Activated T-cell treated with anti-CD3 and anti-CD28 coated beads, Interleukin-2, amount 50 U/mL, for 1 hour (primary cell): ENCODE measurements around the gene ZGPAT.

Source experiments
- DNase-seq: peaks from one replicate; pipeline ENCODE4 v3.0.0-alpha.2; 2020

The ZGPAT gene

DNA sequence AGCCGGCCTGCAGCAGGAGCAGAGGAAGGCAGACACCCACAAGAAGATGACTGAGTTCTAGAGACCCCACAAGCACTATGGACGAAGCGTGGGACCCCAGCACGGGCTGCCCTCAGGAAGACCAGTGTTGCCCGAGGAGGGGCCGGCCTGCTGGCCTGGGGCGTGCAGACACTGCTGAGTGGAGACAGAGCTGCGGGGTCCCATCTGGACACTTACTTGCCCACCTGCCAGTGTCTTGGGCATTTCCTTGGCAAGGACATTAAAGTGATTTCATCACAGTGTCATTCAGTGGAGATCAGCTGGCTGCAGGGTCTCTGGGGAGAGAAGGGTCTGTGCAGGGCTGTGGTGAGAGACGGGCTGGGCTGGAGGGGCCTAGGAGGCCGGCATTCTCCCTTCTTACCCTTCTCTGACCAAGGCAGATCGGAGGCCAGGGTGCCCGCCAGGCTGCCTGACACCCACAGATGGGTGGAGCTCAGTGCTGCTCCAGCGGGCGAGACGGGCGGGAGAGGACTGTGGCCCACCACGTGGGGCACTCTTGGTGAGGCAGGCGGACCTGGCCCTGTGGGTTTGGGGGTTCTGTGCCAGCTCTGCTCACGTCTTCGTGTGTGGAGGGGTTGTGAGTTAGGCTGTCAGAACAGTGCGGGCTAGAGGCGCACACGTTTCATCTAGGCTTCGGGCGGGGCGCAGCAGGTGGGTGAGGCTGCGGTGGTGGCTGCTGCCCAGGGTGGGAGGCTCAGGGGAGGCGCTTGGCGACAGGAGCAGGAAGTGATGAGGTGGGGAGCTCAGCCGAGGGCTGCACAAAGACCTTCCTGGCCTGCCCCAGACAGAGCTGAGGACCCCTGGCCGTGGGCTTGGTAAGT, 28.2 kb downstream of the ZGPAT start, which contains the start of gene LIME1:
Gene LIME1, plus strand, starts transcription at position 806 of the 860 bp plus-strand sequence. CDS start 886 bp downstream, outside the sequence.
- DNase-seq, result peak; percentile 80

- DNase-seq, result peak; percentile 78
Observed at GRCh38 chr20:63736893-63737694, 29.3 kb downstream of the ZGPAT start.

- no peak for DNase-seq
Observed at GRCh38 chr20:63737695-63737944, 29.8 kb downstream of the ZGPAT start.

GRCh38 chr20:63737945-63738686, 30.3 kb downstream of the ZGPAT start:
- peak; percentile 57 for DNase-seq

GRCh38 chr20:63738687-63739129, 30.9 kb downstream of the ZGPAT start:
- DNase-seq, result peak; percentile 54

DNA sequence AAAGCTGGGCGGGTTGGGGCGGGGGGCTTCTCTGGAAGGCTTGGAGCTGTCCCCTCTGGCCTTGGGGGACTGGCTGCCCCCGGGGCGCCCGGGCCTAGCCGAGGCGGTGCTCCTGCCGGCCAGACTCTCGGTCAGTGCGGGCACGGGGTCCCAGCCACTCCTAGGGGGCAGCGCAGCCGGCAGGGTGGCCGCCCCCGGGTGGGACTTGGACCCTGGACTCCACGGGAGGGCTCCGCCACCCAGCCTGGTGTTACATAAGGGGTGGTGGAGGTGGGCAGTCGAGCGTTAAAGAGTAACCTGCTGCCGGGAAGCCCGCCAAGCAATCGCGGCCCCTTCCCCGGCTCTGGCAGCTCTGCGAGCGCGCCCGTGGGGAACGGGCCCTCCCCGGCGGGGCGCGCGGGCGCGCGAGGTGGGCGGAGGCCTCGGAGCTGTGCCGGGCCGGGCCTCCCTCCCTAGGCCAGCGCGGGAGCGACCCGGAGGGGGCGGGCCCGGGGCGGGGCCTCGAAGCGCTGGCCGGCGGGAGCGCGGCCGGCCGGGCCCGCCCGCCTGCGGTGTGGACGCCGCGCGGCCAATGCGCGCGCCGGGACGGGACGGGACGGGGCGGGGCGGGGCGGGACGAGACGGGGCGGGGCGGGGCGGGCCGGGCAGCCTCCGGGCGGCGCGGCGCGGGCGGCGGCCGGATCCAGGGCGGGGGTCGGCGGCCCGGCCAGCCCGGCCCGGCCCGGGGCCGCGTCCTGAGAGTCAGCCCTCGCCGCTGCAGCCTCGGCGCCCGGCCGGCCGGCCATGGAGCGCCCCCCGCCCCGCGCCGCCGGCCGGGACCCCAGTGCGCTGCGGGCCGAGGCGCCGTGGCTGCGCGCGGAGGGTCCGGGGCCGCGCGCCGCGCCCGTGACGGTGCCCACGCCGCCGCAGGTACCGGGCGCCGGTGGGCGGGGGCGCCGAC, 31.6 kb downstream of the ZGPAT start, which contains the start of gene SLC2A4RG:
Gene SLC2A4RG, plus strand, starts transcription at position 647 of the 940 bp plus-strand sequence. Its CDS starts 137 bp downstream, at position 784.
- DNase-seq, result peak; percentile 76

DNA sequence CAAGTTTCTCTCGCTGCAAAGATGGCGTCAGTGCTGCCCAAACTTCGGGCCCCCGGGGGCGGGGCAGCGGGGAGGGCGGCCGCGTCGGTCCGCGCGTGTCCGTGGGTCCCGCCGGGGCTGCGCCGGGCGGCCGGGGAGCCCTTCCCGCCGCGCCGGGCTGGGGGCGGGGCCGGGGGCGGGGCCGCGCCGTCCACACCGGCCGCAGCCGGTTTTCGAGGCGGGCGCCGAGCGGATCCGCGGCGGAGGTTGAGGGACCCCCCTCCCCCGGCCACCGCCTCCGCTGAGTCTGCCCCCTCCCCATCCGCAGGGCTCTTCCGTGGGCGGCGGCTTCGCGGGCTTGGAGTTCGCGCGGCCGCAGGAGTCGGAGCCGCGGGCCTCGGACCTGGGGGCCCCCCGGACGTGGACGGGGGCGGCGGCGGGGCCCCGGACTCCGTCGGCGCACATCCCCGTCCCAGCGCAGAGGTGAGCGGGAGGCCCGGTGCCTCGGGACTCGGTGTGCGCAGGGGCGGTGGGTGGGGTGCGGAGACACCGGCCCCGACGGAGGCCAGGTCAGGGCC, 32.3 kb downstream of the ZGPAT start:
- peak; percentile 65 for DNase-seq

DNA sequence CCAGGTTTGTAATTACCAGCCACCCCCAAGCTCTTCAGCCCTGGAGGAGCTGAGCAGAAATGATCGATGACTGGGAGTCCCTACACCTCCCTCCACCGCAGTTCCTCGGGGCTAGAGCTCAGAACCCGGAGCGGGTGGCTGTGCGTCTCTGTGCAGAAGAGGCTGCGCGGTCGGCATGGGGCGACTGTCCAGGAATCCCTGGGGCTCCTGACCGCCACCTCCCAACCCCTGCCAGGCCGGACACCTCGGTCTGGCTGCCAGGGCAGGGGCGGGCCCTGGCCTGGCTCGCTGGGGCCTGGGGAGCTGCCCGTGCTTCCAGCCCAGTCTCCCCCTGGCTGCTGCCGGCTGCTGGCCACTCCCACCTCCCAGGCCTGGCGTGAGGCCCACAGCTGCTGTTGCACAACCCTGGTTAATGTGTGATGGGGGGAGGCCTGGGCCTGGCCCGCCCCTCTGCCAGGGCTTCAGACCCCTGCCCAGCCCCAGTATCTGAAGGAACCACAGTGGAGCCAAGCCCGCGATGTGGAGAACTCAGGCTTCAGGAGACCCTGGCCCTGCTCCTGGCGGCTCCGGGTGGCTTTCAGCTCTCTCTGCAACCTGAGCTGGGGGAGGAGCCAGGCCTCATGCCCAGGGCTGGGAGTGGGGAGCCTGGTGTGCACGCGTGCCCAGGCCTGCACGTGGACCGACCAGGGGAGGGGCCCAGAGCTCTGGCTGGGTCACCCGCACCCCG, 33.0 kb downstream of the ZGPAT start:
- DNase-seq, result peak; percentile 53

GRCh38 chr20:63741354-63741675, 33.5 kb downstream of the ZGPAT start:
- DNase-seq, result no peak

DNA sequence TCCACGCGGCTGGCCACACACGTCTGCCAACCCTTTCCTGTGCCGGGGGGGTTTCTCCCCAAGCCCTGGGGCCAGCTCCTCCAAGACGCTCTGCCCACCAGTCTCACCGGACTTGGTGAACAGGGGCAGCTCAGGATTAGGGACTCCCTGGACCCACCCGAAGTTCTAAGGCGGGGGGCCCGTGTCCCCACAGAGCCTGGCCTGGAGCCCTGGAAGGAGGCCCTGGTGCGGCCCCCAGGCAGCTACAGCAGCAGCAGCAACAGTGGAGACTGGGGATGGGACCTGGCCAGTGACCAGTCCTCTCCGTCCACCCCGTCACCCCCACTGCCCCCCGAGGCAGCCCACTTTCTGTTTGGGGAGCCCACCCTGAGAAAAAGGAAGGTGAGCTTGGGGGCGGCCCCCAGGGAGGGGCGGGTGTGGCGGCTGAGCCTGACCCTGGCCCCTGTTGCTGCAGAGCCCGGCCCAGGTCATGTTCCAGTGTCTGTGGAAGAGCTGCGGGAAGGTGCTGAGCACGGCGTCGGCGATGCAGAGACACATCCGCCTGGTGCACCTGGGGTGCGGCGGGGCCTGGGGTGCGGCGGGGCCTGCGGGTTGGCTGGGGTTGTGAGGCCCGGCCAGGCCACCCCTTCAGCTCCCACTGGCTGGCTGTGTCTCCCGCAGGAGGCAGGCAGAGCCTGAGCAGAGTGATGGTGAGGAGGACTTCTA, 34.0 kb downstream of the ZGPAT start:
- no peak for DNase-seq

GRCh38 chr20:63742381-63743024, 34.7 kb downstream of the ZGPAT start:
- DNase-seq, result no peak

GRCh38 chr20:63743210-63743970, 35.6 kb downstream of the ZGPAT start:
- no peak for DNase-seq

- no peak for DNase-seq
Observed at GRCh38 chr20:63744158-63744557, 36.3 kb downstream of the ZGPAT start.

DNA sequence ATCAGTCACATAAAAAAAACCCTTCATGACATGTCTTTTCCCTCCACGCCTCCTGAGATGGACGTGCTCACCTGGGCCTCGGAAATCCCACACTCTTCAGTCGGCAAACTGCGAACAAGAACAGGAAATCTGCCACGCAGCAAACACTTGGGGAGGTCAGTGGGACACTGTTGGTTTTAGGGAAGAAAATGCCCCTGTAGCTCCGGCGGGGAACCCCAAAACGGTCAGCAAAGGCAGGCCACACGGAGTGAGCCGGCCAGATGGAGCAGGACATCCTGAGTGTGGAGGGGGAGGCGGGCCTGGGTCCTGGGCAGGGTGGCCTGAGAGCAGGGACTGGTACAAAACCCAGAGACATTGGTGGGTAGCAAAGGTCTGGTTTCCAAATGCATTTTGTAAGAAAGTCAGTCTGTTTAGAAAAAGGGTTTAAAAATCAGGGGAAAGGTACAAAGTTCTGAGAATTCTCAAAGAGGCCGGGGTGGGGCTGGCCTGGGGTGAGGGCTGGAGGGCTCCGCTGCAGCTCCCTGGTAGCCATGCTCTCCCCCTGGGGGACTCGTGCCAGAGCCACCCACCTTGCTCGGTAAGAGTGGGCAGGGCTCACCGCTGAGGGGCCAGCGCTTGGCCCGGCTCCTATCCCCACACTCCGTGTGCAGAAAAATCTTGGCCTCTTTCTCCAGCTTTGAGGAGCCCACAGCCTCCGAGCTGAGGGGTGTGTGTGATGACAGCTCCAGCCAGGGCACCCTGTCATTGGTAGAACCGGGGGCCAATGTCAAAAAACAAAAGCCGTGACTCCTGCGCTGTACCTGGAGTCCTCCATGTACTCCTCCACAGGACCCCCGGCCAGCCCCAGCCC, 37.0 kb downstream of the ZGPAT start:
- DNase-seq, result no peak

DNA sequence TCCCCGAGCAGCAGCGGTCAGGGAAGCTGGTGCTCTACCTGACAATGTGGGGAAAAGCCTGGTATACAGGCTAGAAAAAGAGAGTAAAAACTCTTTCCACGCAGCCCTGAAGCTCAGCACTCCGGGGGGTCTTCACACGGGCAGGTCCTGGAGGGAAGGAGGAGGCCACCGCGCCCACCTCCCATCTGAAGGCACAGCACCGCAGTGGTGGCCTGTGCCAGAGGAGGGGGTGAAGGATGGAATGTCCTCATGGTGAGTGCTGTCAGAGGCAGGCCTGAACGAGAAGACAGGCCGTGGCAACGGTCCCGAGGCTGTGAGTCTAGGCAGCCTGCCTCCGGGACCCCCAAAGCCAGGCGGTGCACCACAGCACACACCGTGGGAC, 37.6 kb downstream of the ZGPAT start:
- DNase-seq, result no peak

DNA sequence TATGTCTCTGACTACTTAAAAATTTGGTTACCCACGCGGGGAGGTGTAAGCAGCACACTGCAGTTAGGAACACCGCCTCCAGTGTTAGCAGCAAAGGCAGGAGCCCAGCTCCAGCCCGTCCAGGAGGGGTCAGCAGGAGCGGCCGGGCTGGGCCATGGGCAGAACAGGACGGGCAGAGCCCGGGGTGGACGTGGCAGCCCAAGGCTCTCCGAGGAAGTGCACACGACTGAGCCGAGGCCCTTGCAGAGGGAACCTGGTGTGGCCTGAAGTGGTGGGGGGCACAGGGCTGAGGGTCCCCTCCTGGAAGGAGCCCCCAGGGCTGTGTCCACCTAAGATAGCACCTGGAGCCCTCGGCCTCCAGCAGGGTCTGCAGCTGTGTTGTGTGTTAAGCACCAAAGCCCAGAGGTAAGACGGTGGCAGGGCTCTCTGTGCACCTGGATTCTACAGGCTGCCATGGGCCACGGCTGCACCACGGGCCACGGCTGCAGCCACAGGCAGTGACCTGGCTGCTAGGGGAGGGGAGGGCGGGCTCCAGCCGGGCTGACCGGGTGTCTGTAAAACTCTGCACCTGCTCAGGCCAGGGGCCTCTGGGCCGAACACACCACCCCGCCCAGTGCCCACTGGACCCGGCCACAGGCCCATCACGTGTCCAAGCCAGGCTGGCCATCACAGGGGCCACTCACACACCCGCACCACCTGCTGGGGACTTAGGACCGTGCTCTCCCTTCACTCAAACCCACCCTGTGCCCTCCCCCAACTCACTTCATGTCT, 38.3 kb downstream of the ZGPAT start:
- DNase-seq, result no peak

DNA sequence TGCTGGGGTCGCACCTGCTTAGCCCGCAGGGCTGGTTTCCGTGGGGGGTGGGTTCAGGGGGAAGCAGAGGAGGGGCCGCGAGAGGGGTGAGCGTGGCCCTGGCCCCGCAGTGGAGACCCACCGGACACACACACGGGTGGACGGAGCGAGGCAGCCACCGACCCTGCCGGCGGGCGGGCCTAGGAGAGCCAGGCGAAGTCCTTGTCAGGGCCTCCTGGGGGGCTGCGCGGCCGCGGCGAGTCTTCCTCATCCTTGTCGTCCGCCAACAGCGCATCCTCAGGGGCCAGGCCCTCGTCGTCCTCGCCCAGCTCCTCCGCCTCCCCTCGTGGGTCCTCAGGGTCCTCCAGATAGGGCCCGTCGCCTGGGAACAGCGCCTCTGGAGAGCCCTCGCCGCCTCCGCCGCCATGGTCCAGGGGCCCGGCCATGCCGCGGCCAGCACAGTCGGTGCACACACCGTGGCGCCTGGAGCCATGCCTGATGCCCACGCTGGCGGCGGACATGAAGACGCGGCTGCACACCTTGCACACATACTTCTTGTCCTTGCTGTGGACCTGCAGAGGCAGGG, 39.0 kb downstream of the ZGPAT start:
- DNase-seq, result no peak
